Sigmoid colon (tissue), 7 donors: Measurements from ENCODE around the gene EFEMP1. TPM values are rescaled to one million over a fixed set of nuclear protein-coding genes. Genes with fewer than 3 reads are reported as not detected.

Experiments
- DNase-seq: peaks from one replicate; pipeline ENCODE4 v3.0.0-alpha.2; 2019
- H3K27ac ChIP-seq, 4 donors: fragments of 200-600 bp; sonication (generic); one replicate each; pipeline ENCODE4 v1.5.1; 2016 to 2019; ENCODE audit warnings: mild to moderate bottlenecking in 1 of 4
- H3K27me3 ChIP-seq, 3 donors: fragments of 200-600 bp; sonication (generic); one replicate each; pipeline ENCODE4 v1.5.1; 2019; ENCODE audit warnings: mild to moderate bottlenecking in 1 of 3
- H3K36me3 ChIP-seq, 4 donors: fragments of 200-600 bp; sonication (generic); one replicate each; pipeline ENCODE4 v1.5.1; 2016 to 2019
- H3K4me1 ChIP-seq, 4 donors: fragments of 200-600 bp; sonication (generic); one replicate each; pipeline ENCODE4 v1.5.1; 2017 to 2019
- H3K4me3 ChIP-seq, 4 donors: fragments of 200-600 bp; sonication (generic); one replicate each; pipeline ENCODE4 v1.5.1; 2017 to 2019; ENCODE audit warnings: mild to moderate bottlenecking in 2 of 4, moderate library complexity in 1 of 4
- H3K9me3 ChIP-seq, 4 donors: fragments of 200-600 bp in 3 of 4; sonication (generic) in 3 of 4; one replicate each; pipeline versions ENCODE4 v1.5.1 to v1.6.1; 2013 to 2019
- CTCF ChIP-seq, 4 experiments: fragments of 450-650 bp in 3 of 4; fragments of 200-600 bp in 1 of 4; IDR thresholded peaks; one replicate each; pipeline ENCODE4 v1.5.1; 2016 to 2019; ENCODE audit warnings: antibody characterized with exemption in 4 of 4, mild to moderate bottlenecking in 3 of 4, moderate library complexity in 2 of 4
- EP300 ChIP-seq, 4 donors: sonication (generic); formaldehyde crosslinking; IDR thresholded peaks; one replicate each; pipeline ENCODE4 v1.6.1; 2017; ENCODE audit warnings: antibody characterized with exemption in 4 of 4
- POLR2A ChIP-seq, 2 donors: fragments of 450-650 bp; IDR thresholded peaks; one replicate each; pipeline ENCODE4 v1.6.1; 2016; ENCODE audit warnings: antibody characterized with exemption in 2 of 2, mild to moderate bottlenecking in 2 of 2, moderate library complexity in 2 of 2
- POLR2AphosphoS5 ChIP-seq, 4 donors: sonication (generic); formaldehyde crosslinking; IDR thresholded peaks; one replicate each; pipeline ENCODE4 v1.6.1; 2017; ENCODE audit warnings: antibody characterized with exemption in 4 of 4
- WGBS, 2 donors: extraction: QIAGEN DNeasy Blood & Tissue Kit; methylation state at CpG; one replicate each; pipeline ENCODE4 v1.1.7; 2013; 5-methylcytosine and 5-hydroxymethylcytosine counted together
- intact Hi-C: fragments of 100-400 bp; cut with DNase I; formaldehyde crosslinking; loops from one replicate; pipeline ENCODE4 v1.15.1; 2023
- polyA plus RNA-seq, 3 donors: library from polyadenylated mRNA; stranded (reverse); fragments of 200-250 nt; gene quantifications; one replicate each; pipeline ENCODE4 v1.2.3, GENCODE V29; 2013
- total RNA-seq, 4 donors: library from RNA; depleted of rRNA; stranded (reverse); fragments of >200 nt; gene quantifications; one replicate each; pipeline ENCODE4 v1.1.0, GENCODE V29; 2016
- donor health status: healthy with polysubstance abuse.
- donor health status: Bipolar disorder and iron deficiency.
- donor health status: healthy.

The EFEMP1 gene
- total and polyA plus RNA-seq, 7 donors: 5.3 to 111 (median 37.7) TPM

- intact Hi-C loops: no loop called here
- Histone ChIP-seq H3K4me1 (peaks cover 0 to 18% (median 8%) of the 10 kb centered on the region in 4 donors), H3K36me3 (no peaks in the 10 kb centered on the region), H3K27ac (no peak overlapping the region), H3K27me3 (no peaks in the 10 kb centered on the region), H3K4me3 (no peak overlapping the region), H3K9me3 (no peaks in the 10 kb centered on the region)
- TF ChIP-seq POLR2A (IDR thresholded peaks at IDR 0.05) (no peak), CTCF (IDR thresholded peaks at IDR 0.05) (no peak), POLR2AphosphoS5 (IDR thresholded peaks at IDR 0.05) (no peak), EP300 (IDR thresholded peaks at IDR 0.05) (no peak)
- 82 to 85% methylated on average over 6 of the region's 6 CpGs for WGBS, 2 donors
- no peak for DNase-seq
Measured at GRCh38 chr2:55880416-55881143, 43.0 kb downstream of the EFEMP1 start.

- no peak for DNase-seq
- no peak overlapping the region for H3K4me3 ChIP-seq
- intact Hi-C loops: no loop called here
- no peaks in the 10 kb centered on the region for H3K36me3 ChIP-seq
- H3K9me3 ChIP-seq: no peaks in the 10 kb centered on the region
- no peaks in the 10 kb centered on the region for H3K27me3 ChIP-seq
- TF ChIP-seq POLR2A (IDR thresholded peaks at IDR 0.05) (no peak), POLR2AphosphoS5 (IDR thresholded peaks at IDR 0.05) (peak in 1 of 4 donors; percentile 8)
- WGBS, 2 donors: 75 to 79% methylated on average over 3 of the region's 3 CpGs
- peaks cover 0 to 13% (median 6%) of the 10 kb centered on the region in 4 donors for H3K4me1 ChIP-seq
- H3K27ac ChIP-seq: no peak overlapping the region
Measured at GRCh38 chr2:55879976-55880375, 43.6 kb downstream of the EFEMP1 start.

GRCh38 chr2:55877087-55877436 is 46.5 kb downstream of the EFEMP1 start:
- intact Hi-C loops: no loop called here
- no peaks in the 10 kb centered on the region for H3K9me3 ChIP-seq
- no peaks in the 10 kb centered on the region for H3K36me3 ChIP-seq
- no peak overlapping the region for H3K27ac ChIP-seq
- no peaks in the 10 kb centered on the region for H3K27me3 ChIP-seq
- H3K4me1 ChIP-seq: peaks cover 0 to 6% (median 2%) of the 10 kb centered on the region in 4 donors
- no peak for DNase-seq
- no peak for TF ChIP-seq EP300 (IDR thresholded peaks at IDR 0.05)
- no peak for TF ChIP-seq CTCF (IDR thresholded peaks at IDR 0.05)
- TF ChIP-seq POLR2AphosphoS5 (IDR thresholded peaks at IDR 0.05): no peak
- no peak overlapping the region for H3K4me3 ChIP-seq
- WGBS, 2 donors: 85 to 90% methylated on average over 2 of the region's 2 CpGs

GRCh38 chr2:55876429-55877086 is 47.0 kb downstream of the EFEMP1 start:
- DNase-seq: no peak
- H3K36me3 ChIP-seq: no peaks in the 10 kb centered on the region
- WGBS, 2 donors: 83 to 87% methylated on average over 6 of the region's 6 CpGs
- no peak for TF ChIP-seq POLR2AphosphoS5 (IDR thresholded peaks at IDR 0.05)
- no peak for TF ChIP-seq CTCF (IDR thresholded peaks at IDR 0.05)
- no peak for TF ChIP-seq EP300 (IDR thresholded peaks at IDR 0.05)
- no peaks in the 10 kb centered on the region for H3K27me3 ChIP-seq
- H3K27ac ChIP-seq: no peak overlapping the region
- no peak overlapping the region for H3K4me3 ChIP-seq
- intact Hi-C loops: no loop called here
- no peaks in the 10 kb centered on the region for H3K9me3 ChIP-seq
- peaks cover 0 to 6% (median 2%) of the 10 kb centered on the region in 4 donors for H3K4me1 ChIP-seq

- Histone ChIP-seq H3K4me1 (peaks cover 0 to 6% (median 2%) of the 10 kb centered on the region in 4 donors), H3K4me3 (no peak overlapping the region), H3K27ac (no peak overlapping the region), H3K36me3 (no peaks in the 10 kb centered on the region), H3K9me3 (no peaks in the 10 kb centered on the region), H3K27me3 (no peaks in the 10 kb centered on the region)
- intact Hi-C loops: no loop called here
- DNase-seq: no peak
- WGBS, 2 donors: 77 to 82% methylated on average over 4 of the region's 4 CpGs
- TF ChIP-seq EP300 (IDR thresholded peaks at IDR 0.05): no peak
- no peak for TF ChIP-seq POLR2AphosphoS5 (IDR thresholded peaks at IDR 0.05)
- no peak for TF ChIP-seq CTCF (IDR thresholded peaks at IDR 0.05)
- no peak for TF ChIP-seq POLR2A (IDR thresholded peaks at IDR 0.05)
Measured at GRCh38 chr2:55875434-55876135, 48.0 kb downstream of the EFEMP1 start.
